ENCODE measurements around the gene C1GALT1. TPM values are rescaled to one million over a fixed set of nuclear protein-coding genes. Genes with fewer than 3 reads are reported as not detected.

The C1GALT1 gene
- total and polyA plus RNA-seq, 2 experiments from 2014 or later = 58.2 to 203 TPM

GRCh38 chr7:7246223-7246622 lies 63.9 kb downstream of the C1GALT1 start:
- Histone ChIP-seq H3K36me3 (ENCODE audit: insufficient read depth) (no peaks in the 10 kb centered on the region), H3K79me2 (replicated peaks; ENCODE audit: insufficient read depth) (peaks cover 22% of the 10 kb centered on the region), H3F3A (replicated peaks; ENCODE audit: low read depth) (no peaks in the 10 kb centered on the region), H2AFZ (no peak overlapping the region), H3K4me3 (no peak overlapping the region), H4K20me1 (replicated peaks; ENCODE audit: insufficient read depth) (no peaks in the 10 kb centered on the region), H3K27me3 (ENCODE audit: insufficient read depth) (no peaks in the 10 kb centered on the region), H3K27ac (ENCODE audit: low read depth) (no peak overlapping the region), H3K4me2 (no peak overlapping the region), H3K9me2 (ENCODE audit: insufficient read depth) (no peaks in the 10 kb centered on the region), H3K4me1 (ENCODE audit: insufficient read depth) (peaks cover 17% of the 10 kb centered on the region)
- Mint-ChIP-seq H3K4me1 (peaks cover 26% of the 10 kb centered on the region), H3K27me3 (ENCODE audit: insufficient read depth, low read depth, poor library complexity) (no peaks in the 10 kb centered on the region), H3K36me3 (ENCODE audit: low read depth) (peaks cover 18% of the 10 kb centered on the region; the same call in 2 of the 3 replicates), H3K9me3 (no peaks in the 10 kb centered on the region), H3K27ac (no peak overlapping the region), H3K4me3 (no peak overlapping the region)
- no peak for TF ChIP-seq ZNF114 (CRISPR knock-in tag; IDR thresholded peaks at IDR 0.05)
- no peak for TF ChIP-seq EZH2 (IDR thresholded peaks at IDR 0.05; ENCODE audit: low read depth, unreplicated experiment)
- TF ChIP-seq EZH2phosphoT487 (IDR thresholded peaks at IDR 0.05; ENCODE audit: unreplicated experiment) = no peak
- no peak for TF ChIP-seq POLR2AphosphoS5 (IDR thresholded peaks at IDR 0.05; ENCODE audit: low read depth)
- TF ChIP-seq JUNB (IDR thresholded peaks at IDR 0.05; ENCODE audit: unreplicated experiment) = no peak
- TF ChIP-seq, protein P1, sequence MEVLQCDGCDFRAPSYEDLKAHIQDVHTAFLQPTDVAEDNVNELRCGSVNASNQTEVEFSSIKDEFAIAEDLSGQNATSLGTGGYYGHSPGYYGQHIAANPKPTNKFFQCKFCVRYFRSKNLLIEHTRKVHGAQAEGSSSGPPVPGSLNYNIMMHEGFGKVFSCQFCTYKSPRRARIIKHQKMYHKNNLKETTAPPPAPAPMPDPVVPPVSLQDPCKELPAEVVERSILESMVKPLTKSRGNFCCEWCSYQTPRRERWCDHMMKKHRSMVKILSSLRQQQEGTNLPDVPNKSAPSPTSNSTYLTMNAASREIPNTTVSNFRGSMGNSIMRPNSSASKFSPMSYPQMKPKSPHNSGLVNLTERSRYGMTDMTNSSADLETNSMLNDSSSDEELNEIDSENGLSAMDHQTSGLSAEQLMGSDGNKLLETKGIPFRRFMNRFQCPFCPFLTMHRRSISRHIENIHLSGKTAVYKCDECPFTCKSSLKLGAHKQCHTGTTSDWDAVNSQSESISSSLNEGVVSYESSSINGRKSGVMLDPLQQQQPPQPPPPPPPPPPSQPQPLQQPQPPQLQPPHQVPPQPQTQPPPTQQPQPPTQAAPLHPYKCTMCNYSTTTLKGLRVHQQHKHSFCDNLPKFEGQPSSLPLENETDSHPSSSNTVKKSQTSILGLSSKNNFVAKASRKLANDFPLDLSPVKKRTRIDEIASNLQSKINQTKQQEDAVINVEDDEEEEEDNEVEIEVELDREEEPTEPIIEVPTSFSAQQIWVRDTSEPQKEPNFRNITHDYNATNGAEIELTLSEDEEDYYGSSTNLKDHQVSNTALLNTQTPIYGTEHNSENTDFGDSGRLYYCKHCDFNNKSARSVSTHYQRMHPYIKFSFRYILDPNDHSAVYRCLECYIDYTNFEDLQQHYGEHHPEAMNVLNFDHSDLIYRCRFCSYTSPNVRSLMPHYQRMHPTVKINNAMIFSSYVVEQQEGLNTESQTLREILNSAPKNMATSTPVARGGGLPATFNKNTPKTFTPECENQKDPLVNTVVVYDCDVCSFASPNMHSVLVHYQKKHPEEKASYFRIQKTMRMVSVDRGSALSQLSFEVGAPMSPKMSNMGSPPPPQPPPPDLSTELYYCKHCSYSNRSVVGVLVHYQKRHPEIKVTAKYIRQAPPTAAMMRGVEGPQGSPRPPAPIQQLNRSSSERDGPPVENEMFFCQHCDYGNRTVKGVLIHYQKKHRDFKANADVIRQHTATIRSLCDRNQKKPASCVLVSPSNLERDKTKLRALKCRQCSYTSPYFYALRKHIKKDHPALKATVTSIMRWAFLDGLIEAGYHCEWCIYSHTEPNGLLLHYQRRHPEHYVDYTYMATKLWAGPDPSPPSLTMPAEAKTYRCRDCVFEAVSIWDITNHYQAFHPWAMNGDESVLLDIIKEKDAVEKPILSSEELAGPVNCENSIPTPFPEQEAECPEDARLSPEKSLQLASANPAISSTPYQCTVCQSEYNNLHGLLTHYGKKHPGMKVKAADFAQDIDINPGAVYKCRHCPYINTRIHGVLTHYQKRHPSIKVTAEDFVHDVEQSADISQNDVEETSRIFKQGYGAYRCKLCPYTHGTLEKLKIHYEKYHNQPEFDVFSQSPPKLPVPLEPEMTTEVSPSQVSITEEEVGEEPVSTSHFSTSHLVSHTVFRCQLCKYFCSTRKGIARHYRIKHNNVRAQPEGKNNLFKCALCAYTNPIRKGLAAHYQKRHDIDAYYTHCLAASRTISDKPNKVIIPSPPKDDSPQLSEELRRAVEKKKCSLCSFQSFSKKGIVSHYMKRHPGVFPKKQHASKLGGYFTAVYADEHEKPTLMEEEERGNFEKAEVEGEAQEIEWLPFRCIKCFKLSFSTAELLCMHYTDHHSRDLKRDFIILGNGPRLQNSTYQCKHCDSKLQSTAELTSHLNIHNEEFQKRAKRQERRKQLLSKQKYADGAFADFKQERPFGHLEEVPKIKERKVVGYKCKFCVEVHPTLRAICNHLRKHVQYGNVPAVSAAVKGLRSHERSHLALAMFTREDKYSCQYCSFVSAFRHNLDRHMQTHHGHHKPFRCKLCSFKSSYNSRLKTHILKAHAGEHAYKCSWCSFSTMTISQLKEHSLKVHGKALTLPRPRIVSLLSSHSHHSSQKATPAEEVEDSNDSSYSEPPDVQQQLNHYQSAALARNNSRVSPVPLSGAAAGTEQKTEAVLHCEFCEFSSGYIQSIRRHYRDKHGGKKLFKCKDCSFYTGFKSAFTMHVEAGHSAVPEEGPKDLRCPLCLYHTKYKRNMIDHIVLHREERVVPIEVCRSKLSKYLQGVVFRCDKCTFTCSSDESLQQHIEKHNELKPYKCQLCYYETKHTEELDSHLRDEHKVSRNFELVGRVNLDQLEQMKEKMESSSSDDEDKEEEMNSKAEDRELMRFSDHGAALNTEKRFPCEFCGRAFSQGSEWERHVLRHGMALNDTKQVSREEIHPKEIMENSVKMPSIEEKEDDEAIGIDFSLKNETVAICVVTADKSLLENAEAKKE (CRISPR knock-in tag; IDR thresholded peaks at IDR 0.05) = no peak
- no peak for TF ChIP-seq REST (IDR thresholded peaks at IDR 0.05; ENCODE audit: unreplicated experiment)
- no peak for TF ChIP-seq ZNF331 (CRISPR knock-in tag; IDR thresholded peaks at IDR 0.05; ENCODE audit: low read depth)
- TF ChIP-seq ETS1 (IDR thresholded peaks at IDR 0.05) = no peak
- TF ChIP-seq CREB1 (CRISPR knock-in tag; IDR thresholded peaks at IDR 0.05; ENCODE audit: low read depth) = no peak
- TF ChIP-seq NANOG (IDR thresholded peaks at IDR 0.05; ENCODE audit: borderline replicate concordance) = no peak
- no peak for ATAC-seq
- DNase-seq (ENCODE audit: low spot score) = no peak
